Tibial nerve (tissue), 4 donors: ENCODE data around the gene CUEDC1. TPM values are rescaled to one million over a fixed set of nuclear protein-coding genes. Genes with fewer than 3 reads are reported as not detected.
A peak's percentile ranks its signal among the peaks of the same experiment; 100 is the strongest.

Experiments used
- DNase-seq, 2 donors: peaks; one replicate each; pipeline ENCODE4 v3.0.0-alpha.2; 2019; ENCODE audit warnings: low spot score in 2 of 2
- H3K27ac ChIP-seq, 4 donors: fragments of 200-600 bp; sonication (generic) in 3 of 4; one replicate each; pipeline ENCODE4 v1.5.1; 2017 to 2019; ENCODE audit warnings: mild to moderate bottlenecking in 1 of 4
- H3K27me3 ChIP-seq, 2 donors: fragments of 200-600 bp; sonication (generic) in 1 of 2; one replicate each; pipeline versions ENCODE4 v1.5.1 to v1.6.0; 2017 to 2019
- H3K36me3 ChIP-seq, 3 donors: fragments of 200-600 bp; sonication (generic); one replicate each; pipeline ENCODE4 v1.5.1; 2018 to 2019
- H3K4me1 ChIP-seq, 4 donors: fragments of 200-600 bp; sonication (generic) in 3 of 4; one replicate each; pipeline ENCODE4 v1.5.1; 2017 to 2019
- H3K4me3 ChIP-seq, 4 donors: fragments of 200-600 bp; sonication (generic) in 3 of 4; one replicate each; pipeline ENCODE4 v1.5.1; 2017 to 2019; ENCODE audit warnings: mild to moderate bottlenecking in 1 of 4, moderate library complexity in 1 of 4
- H3K9me3 ChIP-seq, 4 donors: fragments of 200-600 bp; sonication (generic) in 3 of 4; one replicate each; pipeline ENCODE4 v1.5.1; 2017 to 2019
- CTCF ChIP-seq, 5 experiments: fragments of 200-600 bp in 3 of 5; fragments of 450-650 bp in 2 of 5; sonication (generic) in 3 of 5; IDR thresholded peaks; one replicate each; pipeline ENCODE4 v1.5.1; 2016 to 2019; ENCODE audit warnings: antibody characterized with exemption in 5 of 5, mild to moderate bottlenecking in 3 of 5, moderate library complexity in 2 of 5
- EP300 ChIP-seq, 2 donors: sonication (generic); formaldehyde crosslinking; IDR thresholded peaks; one replicate each; pipeline ENCODE4 v1.6.1; 2017; ENCODE audit warnings: antibody characterized with exemption in 2 of 2, mild to moderate bottlenecking in 1 of 2
- POLR2A ChIP-seq, 2 donors: fragments of 450-650 bp; IDR thresholded peaks; one replicate each; pipeline ENCODE4 v1.6.1; 2017; ENCODE audit warnings: antibody characterized with exemption in 2 of 2, mild to moderate bottlenecking in 2 of 2, moderate library complexity in 2 of 2
- WGBS, 2 donors: methylation state at CpG; one replicate each; pipeline ENCODE4 v1.1.5; 2018; 5-methylcytosine and 5-hydroxymethylcytosine counted together
- total RNA-seq, 4 donors: library from RNA; depleted of rRNA; stranded (reverse); fragments of >200 nt; gene quantifications; one replicate each; pipeline ENCODE4 v1.1.0, GENCODE V29; 2016

CUEDC1 gene
- total RNA-seq, 4 donors from 2014 or later = 32.1 to 55.5 (median 38.8) TPM

- no peak for DNase-seq
- WGBS, 2 donors = 72 to 82% methylated on average over 16 of the region's 16 CpGs
- Histone ChIP-seq H3K27me3 (no peaks in the 10 kb centered on the region), H3K27ac (peak overlapping the region; percentile 75 to 97 (median 82)), H3K4me1 (peaks cover 3 to 77% (median 51%) of the 10 kb centered on the region in 4 donors), H3K36me3 (peaks cover 0 to 46% (median 0%) of the 10 kb centered on the region in 3 donors), H3K9me3 (no peaks in the 10 kb centered on the region), H3K4me3 (peak overlapping the region in 1 of 4 donors; percentile 7)
- TF ChIP-seq CTCF (IDR thresholded peaks at IDR 0.05) (no peak), EP300 (IDR thresholded peaks at IDR 0.05) (no peak), POLR2A (IDR thresholded peaks at IDR 0.05) (no peak)
Measured at GRCh38 chr17:57873261-57874057, 81.8 kb downstream of the CUEDC1 start.

GRCh38 chr17:57872536-57872935 lies 82.7 kb downstream of the CUEDC1 start:
- H3K27ac ChIP-seq = no peak overlapping the region
- H3K36me3 ChIP-seq = peaks cover 0 to 44% (median 0%) of the 10 kb centered on the region in 3 donors

GRCh38 chr17:57871863-57872262 lies 83.3 kb downstream of the CUEDC1 start:
- Histone ChIP-seq H3K36me3 (peaks cover 0 to 47% (median 0%) of the 10 kb centered on the region in 3 donors), H3K27me3 (no peaks in the 10 kb centered on the region), H3K4me3 (no peak overlapping the region), H3K4me1 (peaks cover 3 to 82% (median 62%) of the 10 kb centered on the region in 4 donors), H3K27ac (no peak overlapping the region), H3K9me3 (no peaks in the 10 kb centered on the region)
- 89 to 90% methylated on average over 8 of the region's 8 CpGs for WGBS, 2 donors
- no peak for DNase-seq
- TF ChIP-seq EP300 (IDR thresholded peaks at IDR 0.05) = no peak
- no peak for TF ChIP-seq CTCF (IDR thresholded peaks at IDR 0.05)
- no peak for TF ChIP-seq POLR2A (IDR thresholded peaks at IDR 0.05)

More at GRCh38 chr17:57872536-57872935, 82.7 kb downstream of the CUEDC1 start:
- no peak for TF ChIP-seq CTCF (IDR thresholded peaks at IDR 0.05)
- TF ChIP-seq POLR2A (IDR thresholded peaks at IDR 0.05) = no peak
- TF ChIP-seq EP300 (IDR thresholded peaks at IDR 0.05) = no peak
- H3K4me3 ChIP-seq = no peak overlapping the region
- H3K27me3 ChIP-seq = no peaks in the 10 kb centered on the region
- peaks cover 3 to 79% (median 59%) of the 10 kb centered on the region in 4 donors for H3K4me1 ChIP-seq
- H3K9me3 ChIP-seq = no peaks in the 10 kb centered on the region
- DNase-seq = no peak
- 82% methylated on average over 13 to 14 of the region's 14 CpGs for WGBS, 2 donors

- Histone ChIP-seq H3K4me3 (no peak overlapping the region), H3K9me3 (no peaks in the 10 kb centered on the region), H3K27me3 (no peaks in the 10 kb centered on the region), H3K36me3 (peaks cover 0 to 54% (median 0%) of the 10 kb centered on the region in 3 donors), H3K4me1 (peaks cover 3 to 76% (median 59%) of the 10 kb centered on the region in 4 donors), H3K27ac (no peak overlapping the region)
- 85 to 86% methylated on average over 7 of the region's 7 CpGs for WGBS, 2 donors
- no peak for TF ChIP-seq CTCF (IDR thresholded peaks at IDR 0.05)
- no peak for TF ChIP-seq POLR2A (IDR thresholded peaks at IDR 0.05)
- TF ChIP-seq EP300 (IDR thresholded peaks at IDR 0.05) = no peak
- no peak for DNase-seq
Measured at GRCh38 chr17:57871155-57871554, 84.1 kb downstream of the CUEDC1 start.

GRCh38 chr17:57870283-57870635 lies 85.0 kb downstream of the CUEDC1 start:
- Histone ChIP-seq H3K27ac (no peak overlapping the region), H3K9me3 (no peaks in the 10 kb centered on the region), H3K36me3 (peaks cover 0 to 63% (median 0%) of the 10 kb centered on the region in 3 donors), H3K27me3 (no peaks in the 10 kb centered on the region), H3K4me3 (no peak overlapping the region), H3K4me1 (peaks cover 3 to 67% (median 51%) of the 10 kb centered on the region in 4 donors)
- TF ChIP-seq CTCF (IDR thresholded peaks at IDR 0.05) (no peak), EP300 (IDR thresholded peaks at IDR 0.05) (no peak), POLR2A (IDR thresholded peaks at IDR 0.05) (no peak)
- no peak for DNase-seq
